Suprapubic skin (tissue), 4 donors: ENCODE measurements around the gene ELAVL1. TPM values are rescaled to one million over a fixed set of nuclear protein-coding genes. Genes with fewer than 3 reads are reported as not detected.

Experiments
- DNase-seq, 2 donors: peaks; one replicate each; pipeline ENCODE4 v3.0.0-alpha.2; 2019; ENCODE audit warnings: low spot score in 2 of 2
- H3K27ac ChIP-seq: fragments of 200-600 bp; sonication (generic); one replicate; pipeline ENCODE4 v1.5.1; 2019
- H3K27me3 ChIP-seq: fragments of 200-600 bp; sonication (generic); one replicate; pipeline ENCODE4 v1.5.1; 2019
- H3K36me3 ChIP-seq: fragments of 200-600 bp; sonication (generic); one replicate; pipeline ENCODE4 v1.5.1; 2019
- H3K4me1 ChIP-seq: fragments of 200-600 bp; sonication (generic); one replicate; pipeline ENCODE4 v1.5.1; 2019
- H3K4me3 ChIP-seq: fragments of 200-600 bp; sonication (generic); one replicate; pipeline ENCODE4 v1.5.1; 2019; ENCODE audit warnings: mild to moderate bottlenecking
- H3K9me3 ChIP-seq: fragments of 200-600 bp; sonication (generic); one replicate; pipeline ENCODE4 v1.5.1; 2019
- EP300 ChIP-seq: sonication (generic); formaldehyde crosslinking; IDR thresholded peaks from one replicate; pipeline ENCODE4 v1.6.1; 2017; ENCODE audit warnings: antibody characterized with exemption
- POLR2A ChIP-seq, 2 donors: fragments of 450-650 bp; IDR thresholded peaks; one replicate each; pipeline ENCODE4 v1.6.1; 2017; ENCODE audit warnings: antibody characterized with exemption in 2 of 2, mild to moderate bottlenecking in 2 of 2, moderate library complexity in 2 of 2
- POLR2AphosphoS5 ChIP-seq, 3 donors: sonication (generic); formaldehyde crosslinking; IDR thresholded peaks; one replicate each; pipeline ENCODE4 v1.6.1; 2017; ENCODE audit warnings: antibody characterized with exemption in 3 of 3
- WGBS: methylation state at CpG from one replicate; pipeline ENCODE4 v1.1.5; 2018; 5-methylcytosine and 5-hydroxymethylcytosine counted together
- total RNA-seq, 4 donors: library from RNA; depleted of rRNA; stranded (reverse); fragments of >200 nt; gene quantifications; one replicate each; pipeline ENCODE4 v1.1.0, GENCODE V29; 2016
- TF ChIP-seq, protein P1 (sequence below), 2 donors: fragments of 200-600 bp in 1 of 2; fragments of 450-650 bp in 1 of 2; sonication (generic) in 1 of 2; IDR thresholded peaks; one replicate each; pipeline ENCODE4 v1.5.1; 2016 to 2019; ENCODE audit warnings: antibody characterized with exemption in 2 of 2, mild to moderate bottlenecking in 1 of 2, moderate library complexity in 1 of 2

ELAVL1 gene
- total RNA-seq = 10 to 100 TPM; 32.4 to 38.2 (median 37.2) TPM

DNA sequence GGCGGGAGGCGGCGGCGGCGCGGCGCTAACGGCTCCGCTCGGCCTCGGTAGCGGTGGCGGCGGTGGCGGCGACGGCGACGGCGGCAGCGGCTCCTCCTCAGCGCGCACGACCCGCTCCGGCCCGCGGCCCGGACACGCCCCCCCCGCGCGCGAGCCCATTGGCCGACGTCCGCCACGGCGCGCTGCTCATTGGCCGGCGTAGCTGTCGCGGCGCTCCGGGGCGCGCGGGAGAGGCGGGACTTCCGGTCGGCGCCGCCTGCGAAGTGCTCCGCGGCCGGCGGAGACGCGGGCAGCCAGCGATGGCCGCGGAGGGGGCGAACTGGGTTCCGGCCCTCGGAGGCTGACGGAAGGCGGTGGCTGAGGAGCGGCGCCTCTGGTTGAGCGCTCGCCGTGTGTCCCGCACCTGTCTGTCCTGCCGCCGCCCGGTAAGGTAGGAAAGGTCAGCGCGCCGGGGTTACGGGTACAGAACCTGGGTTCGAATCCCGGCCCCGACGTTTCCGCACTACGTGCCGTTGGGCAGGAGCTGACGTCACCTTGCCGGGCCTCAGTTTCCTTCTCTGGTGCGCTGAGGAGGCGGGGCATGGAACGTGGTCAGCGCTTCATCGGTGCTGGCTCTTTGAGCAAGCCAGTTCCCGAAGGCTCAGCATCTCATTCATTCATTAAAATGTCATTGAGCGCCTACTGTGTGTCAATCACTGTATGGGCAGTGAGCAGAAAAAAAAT lies at the start of gene ELAVL1:
Gene ELAVL1, minus strand, starts transcription at position 108 of the 723 bp plus-strand sequence. CDS start 13,826 bp downstream, outside the sequence.
- TF ChIP-seq, protein P1, sequence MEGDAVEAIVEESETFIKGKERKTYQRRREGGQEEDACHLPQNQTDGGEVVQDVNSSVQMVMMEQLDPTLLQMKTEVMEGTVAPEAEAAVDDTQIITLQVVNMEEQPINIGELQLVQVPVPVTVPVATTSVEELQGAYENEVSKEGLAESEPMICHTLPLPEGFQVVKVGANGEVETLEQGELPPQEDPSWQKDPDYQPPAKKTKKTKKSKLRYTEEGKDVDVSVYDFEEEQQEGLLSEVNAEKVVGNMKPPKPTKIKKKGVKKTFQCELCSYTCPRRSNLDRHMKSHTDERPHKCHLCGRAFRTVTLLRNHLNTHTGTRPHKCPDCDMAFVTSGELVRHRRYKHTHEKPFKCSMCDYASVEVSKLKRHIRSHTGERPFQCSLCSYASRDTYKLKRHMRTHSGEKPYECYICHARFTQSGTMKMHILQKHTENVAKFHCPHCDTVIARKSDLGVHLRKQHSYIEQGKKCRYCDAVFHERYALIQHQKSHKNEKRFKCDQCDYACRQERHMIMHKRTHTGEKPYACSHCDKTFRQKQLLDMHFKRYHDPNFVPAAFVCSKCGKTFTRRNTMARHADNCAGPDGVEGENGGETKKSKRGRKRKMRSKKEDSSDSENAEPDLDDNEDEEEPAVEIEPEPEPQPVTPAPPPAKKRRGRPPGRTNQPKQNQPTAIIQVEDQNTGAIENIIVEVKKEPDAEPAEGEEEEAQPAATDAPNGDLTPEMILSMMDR (IDR thresholded peaks at IDR 0.05) = no peak
- TF ChIP-seq POLR2A (IDR thresholded peaks at IDR 0.05) = peak; percentile 9 to 18
- TF ChIP-seq POLR2AphosphoS5 (IDR thresholded peaks at IDR 0.05) = peak in 1 of 3 donors; percentile 28
- TF ChIP-seq EP300 = no peak

DNA sequence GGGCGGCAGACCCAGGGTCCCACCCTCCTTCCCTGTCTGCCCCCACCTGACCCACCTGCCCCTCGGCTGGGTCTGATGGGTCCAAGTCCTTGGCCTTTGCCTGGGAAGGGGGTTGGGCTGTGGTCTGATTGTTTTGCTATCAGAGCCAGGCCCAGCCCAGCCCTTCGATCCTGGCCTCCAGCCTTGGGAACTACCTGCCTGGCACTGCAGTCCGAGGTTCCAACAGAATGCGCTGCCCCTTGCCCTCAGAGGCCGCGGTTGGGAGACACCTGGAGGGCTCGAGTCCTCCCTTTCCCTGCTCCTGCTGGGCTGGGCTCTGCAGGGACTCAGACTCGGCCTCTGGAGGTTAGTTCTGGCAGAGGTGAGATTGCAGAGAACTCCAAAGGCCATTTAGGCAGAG lies 48.7 kb upstream of the ELAVL1 start:
- Histone ChIP-seq H3K36me3 (no peaks in the 10 kb centered on the region), H3K27ac (no peak overlapping the region), H3K9me3 (no peaks in the 10 kb centered on the region), H3K27me3 (peaks cover 4% of the 10 kb centered on the region), H3K4me3 (no peak overlapping the region), H3K4me1 (peaks cover 7% of the 10 kb centered on the region)
- TF ChIP-seq EP300 = no peak
- TF ChIP-seq POLR2AphosphoS5 (IDR thresholded peaks at IDR 0.05) = no peak
- TF ChIP-seq, protein P1 (IDR thresholded peaks at IDR 0.05) = no peak
- TF ChIP-seq POLR2A (IDR thresholded peaks at IDR 0.05) = no peak
- WGBS = 60% methylated on average over 8 of the region's 9 CpGs
- no peak for DNase-seq

More for the DNA sequence above, at the start of gene ELAVL1:
- 0% methylated on average over 16 of the region's 98 CpGs for WGBS
- H3K4me1 ChIP-seq = peaks cover 50% of the 10 kb centered on the region
- H3K4me3 ChIP-seq = peak within 1 kb of the TSS; percentile 86
- peak within 1 kb of the TSS; percentile 87 for H3K27ac ChIP-seq
- no peaks in the 10 kb centered on the region for H3K9me3 ChIP-seq
- H3K27me3 ChIP-seq = no peaks in the 10 kb centered on the region
- peak; percentile 90 for DNase-seq
- peaks cover 2% of the 10 kb centered on the region for H3K36me3 ChIP-seq

DNA sequence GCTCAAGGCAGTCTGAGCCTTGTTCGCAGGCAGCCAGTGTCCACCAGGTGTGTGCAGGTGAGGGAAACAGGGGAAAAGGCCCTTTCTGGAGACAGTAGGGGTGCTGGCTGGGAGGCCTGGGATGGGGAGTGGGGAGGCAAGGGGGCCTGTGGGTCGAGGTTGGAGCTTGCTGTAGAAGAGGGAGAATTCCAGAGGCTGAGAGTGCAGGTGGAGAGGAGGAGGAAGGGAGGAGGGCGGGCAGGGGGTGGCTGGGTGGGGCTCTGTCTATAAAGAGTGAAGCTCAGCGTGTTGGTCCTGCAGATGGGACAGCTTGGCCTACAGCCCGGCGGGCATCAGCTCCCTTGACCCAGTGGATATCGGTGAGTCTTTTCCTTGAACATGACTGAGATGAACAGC lies 47.0 kb upstream of the ELAVL1 start, which contains the start of gene CCL25:
Gene CCL25, plus strand, starts transcription at position 297 of the 396 bp plus-strand sequence. CDS start 290 bp downstream, outside the sequence.
- 67% methylated on average over 7 of the region's 7 CpGs for WGBS
- TF ChIP-seq POLR2A (IDR thresholded peaks at IDR 0.05) (no peak), POLR2AphosphoS5 (IDR thresholded peaks at IDR 0.05) (no peak), EP300 (no peak)
- TF ChIP-seq, protein P1 (IDR thresholded peaks at IDR 0.05) = no peak

DNA sequence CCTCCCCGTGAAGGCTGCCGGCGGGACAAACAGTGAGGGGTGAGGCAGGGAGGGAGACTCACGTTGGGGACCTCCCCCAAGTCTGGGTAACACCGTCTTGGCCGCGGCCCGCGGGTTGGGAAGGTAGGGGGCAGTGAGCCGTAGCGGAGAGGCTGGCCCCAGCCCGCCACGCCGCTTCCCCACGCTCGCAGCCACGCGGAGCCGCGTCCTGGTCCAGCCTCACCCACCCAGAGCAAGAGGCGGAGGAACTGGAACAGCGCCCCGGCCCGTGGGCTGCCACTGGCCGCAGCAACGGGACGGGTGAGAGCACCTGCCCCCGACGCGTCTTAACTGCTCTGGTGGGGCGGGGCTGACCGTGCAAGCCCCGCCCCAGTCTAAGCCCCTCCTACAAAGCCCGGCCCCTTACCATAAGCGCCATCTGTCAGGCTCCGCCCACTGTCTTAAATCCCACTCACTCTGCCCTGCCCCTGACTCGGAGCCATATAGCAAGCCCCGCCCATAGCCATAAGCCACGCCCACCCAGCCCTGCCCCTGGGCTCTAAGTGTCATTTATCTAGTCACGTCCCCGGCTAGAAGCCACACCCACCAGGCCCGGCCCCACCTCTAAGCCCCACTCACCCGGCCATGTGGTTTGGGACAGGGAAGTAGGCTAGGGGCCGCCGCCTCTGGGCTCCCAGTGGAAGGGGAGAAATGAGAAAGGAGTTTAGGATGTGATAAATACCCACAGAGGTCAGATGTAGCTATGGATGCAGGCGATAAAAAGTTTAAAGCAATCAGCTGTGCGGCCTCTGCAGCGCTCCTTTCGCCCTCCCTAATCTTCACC lies 45.0 kb upstream of the ELAVL1 start:
- WGBS = 28% methylated on average over 10 of the region's 49 CpGs
- H3K9me3 ChIP-seq = no peaks in the 10 kb centered on the region
- peaks cover 4% of the 10 kb centered on the region for H3K27me3 ChIP-seq
- peak overlapping the region; percentile 38 for H3K4me3 ChIP-seq
- no peaks in the 10 kb centered on the region for H3K36me3 ChIP-seq
- H3K27ac ChIP-seq = no peak overlapping the region
- DNase-seq = peak; percentile 87 to 91
- TF ChIP-seq POLR2A (IDR thresholded peaks at IDR 0.05) (no peak), EP300 (no peak), POLR2AphosphoS5 (IDR thresholded peaks at IDR 0.05) (no peak)
- TF ChIP-seq, protein P1 (IDR thresholded peaks at IDR 0.05) = no peak
- peaks cover 7% of the 10 kb centered on the region for H3K4me1 ChIP-seq

More for the DNA sequence above, 47.0 kb upstream of the ELAVL1 start, which contains the start of gene CCL25:
- Histone ChIP-seq H3K27ac (no peak within 1 kb of the TSS), H3K9me3 (no peaks in the 10 kb centered on the region), H3K36me3 (no peaks in the 10 kb centered on the region), H3K27me3 (peaks cover 4% of the 10 kb centered on the region), H3K4me1 (peaks cover 7% of the 10 kb centered on the region), H3K4me3 (no peak within 1 kb of the TSS)
- DNase-seq = no peak
